ENCODE measurements around the gene CFAP221. TPM values are rescaled to one million over a fixed set of nuclear protein-coding genes. Genes with fewer than 3 reads are reported as not detected.

The CFAP221 gene
- total and polyA plus RNA-seq, 12 donors: 0.14 to 2.5 (median 1.4) TPM; not detected in 1

DNA sequence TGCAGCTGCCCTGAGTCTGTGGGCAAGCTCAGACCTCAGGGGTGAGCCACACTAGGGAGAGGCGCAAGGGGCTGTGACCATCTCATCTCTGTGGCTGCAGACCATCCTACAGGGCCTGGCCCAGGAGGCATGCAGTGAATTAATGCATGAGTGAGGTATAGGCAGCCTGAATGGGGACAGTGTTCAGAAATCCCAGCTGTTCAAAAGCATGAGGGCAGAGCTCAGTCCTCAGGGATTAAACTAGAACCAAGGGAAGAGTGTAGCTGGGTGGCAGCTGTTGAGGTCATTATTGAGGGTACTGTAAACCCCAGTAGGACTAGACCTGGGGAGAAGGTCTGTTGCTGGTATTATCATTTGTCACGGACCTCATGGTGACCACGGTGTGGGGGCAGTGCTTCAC, 151.8 kb downstream of the CFAP221 start:
- H3K27ac ChIP-seq: no peak overlapping the region
- intact Hi-C loops (cut with DNase I): loop anchor here in 1 of 10 donors (2.0 to 5.0 kb wide), 2 partner anchors 51 to 61 kb away; no protein-coding TSS in a partner anchor
- no peak for DNase-seq
- H3K9me3 ChIP-seq: no peaks in the 10 kb centered on the region
- peaks cover 0 to 5% (median 0%) of the 10 kb centered on the region in 9 donors for H3K4me1 ChIP-seq
- TF ChIP-seq, protein P1, sequence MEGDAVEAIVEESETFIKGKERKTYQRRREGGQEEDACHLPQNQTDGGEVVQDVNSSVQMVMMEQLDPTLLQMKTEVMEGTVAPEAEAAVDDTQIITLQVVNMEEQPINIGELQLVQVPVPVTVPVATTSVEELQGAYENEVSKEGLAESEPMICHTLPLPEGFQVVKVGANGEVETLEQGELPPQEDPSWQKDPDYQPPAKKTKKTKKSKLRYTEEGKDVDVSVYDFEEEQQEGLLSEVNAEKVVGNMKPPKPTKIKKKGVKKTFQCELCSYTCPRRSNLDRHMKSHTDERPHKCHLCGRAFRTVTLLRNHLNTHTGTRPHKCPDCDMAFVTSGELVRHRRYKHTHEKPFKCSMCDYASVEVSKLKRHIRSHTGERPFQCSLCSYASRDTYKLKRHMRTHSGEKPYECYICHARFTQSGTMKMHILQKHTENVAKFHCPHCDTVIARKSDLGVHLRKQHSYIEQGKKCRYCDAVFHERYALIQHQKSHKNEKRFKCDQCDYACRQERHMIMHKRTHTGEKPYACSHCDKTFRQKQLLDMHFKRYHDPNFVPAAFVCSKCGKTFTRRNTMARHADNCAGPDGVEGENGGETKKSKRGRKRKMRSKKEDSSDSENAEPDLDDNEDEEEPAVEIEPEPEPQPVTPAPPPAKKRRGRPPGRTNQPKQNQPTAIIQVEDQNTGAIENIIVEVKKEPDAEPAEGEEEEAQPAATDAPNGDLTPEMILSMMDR (IDR thresholded peaks at IDR 0.05): no peak
- 93 to 98% methylated on average over 3 of the region's 3 CpGs for WGBS, 2 donors
- no peak overlapping the region for H3K4me3 ChIP-seq
- ATAC-seq: no peak
- H3K27me3 ChIP-seq: peaks cover 0 to 15% (median 0%) of the 10 kb centered on the region in 7 donors
- H3K36me3 ChIP-seq: no peaks in the 10 kb centered on the region

GRCh38 chr2:119696494-119697030, 152.3 kb downstream of the CFAP221 start:
- 76 to 77% methylated on average over 6 of the region's 6 CpGs for WGBS, 2 donors
- no peak overlapping the region for H3K4me3 ChIP-seq

GRCh38 chr2:119697290-119698020, 153.2 kb downstream of the CFAP221 start:
- DNase-seq (no peak), ATAC-seq (no peak)
- no peak overlapping the region for H3K27ac ChIP-seq
- peaks cover 0 to 15% (median 0%) of the 10 kb centered on the region in 7 donors for H3K27me3 ChIP-seq
- WGBS, 2 donors: 54 to 62% methylated on average over 8 of the region's 8 CpGs
- TF ChIP-seq, protein P1 (IDR thresholded peaks at IDR 0.05): no peak
- peaks cover 0 to 20% (median 4%) of the 10 kb centered on the region in 9 donors for H3K4me1 ChIP-seq
- no peak overlapping the region for H3K4me3 ChIP-seq
- no peaks in the 10 kb centered on the region for H3K36me3 ChIP-seq
- no peaks in the 10 kb centered on the region for H3K9me3 ChIP-seq
- intact Hi-C loops (cut with DNase I): loop anchor here in 1 of 10 donors (2.0 to 5.0 kb wide), 2 partner anchors 50 to 59 kb away; no protein-coding TSS in a partner anchor

More at GRCh38 chr2:119696494-119697030, 152.3 kb downstream of the CFAP221 start:
- ATAC-seq (no peak), DNase-seq (no peak)
- Histone ChIP-seq H3K36me3 (no peaks in the 10 kb centered on the region), H3K27ac (no peak overlapping the region), H3K4me1 (peaks cover 0 to 11% (median 0%) of the 10 kb centered on the region in 9 donors), H3K27me3 (peaks cover 0 to 15% (median 0%) of the 10 kb centered on the region in 7 donors), H3K9me3 (no peaks in the 10 kb centered on the region)
- intact Hi-C loops (cut with DNase I): loop anchor here in 1 of 10 donors (2.0 to 5.0 kb wide), 2 partner anchors 51 to 60 kb away; no protein-coding TSS in a partner anchor
- TF ChIP-seq, protein P1 (IDR thresholded peaks at IDR 0.05): no peak

GRCh38 chr2:119698246-119698645, 154.0 kb downstream of the CFAP221 start:
- no peak overlapping the region for H3K4me3 ChIP-seq
- no peak overlapping the region for H3K27ac ChIP-seq
- H3K4me1 ChIP-seq: peaks cover 0 to 23% (median 5%) of the 10 kb centered on the region in 9 donors
- WGBS, 2 donors: 81 to 94% methylated on average over 3 of the region's 3 CpGs
- ATAC-seq: no peak
- no peak for DNase-seq
- H3K27me3 ChIP-seq: peaks cover 0 to 15% (median 0%) of the 10 kb centered on the region in 7 donors
- no peaks in the 10 kb centered on the region for H3K9me3 ChIP-seq
- H3K36me3 ChIP-seq: no peaks in the 10 kb centered on the region
- intact Hi-C loops (cut with DNase I): loop anchor here in 1 of 10 donors (5.0 kb wide), 1 partner anchor 49 kb away; no protein-coding TSS in a partner anchor
- TF ChIP-seq, protein P1 (IDR thresholded peaks at IDR 0.05): no peak

Measured in heart right ventricle (tissue), 16 donors.